ACC112 (cell line): ENCODE results near the gene DPRX.

ENCODE experiments used
- H2AFZ ChIP-seq: fragments of 200-600 bp; sonication (generic); one replicate; pipeline ENCODE4 v1.6.0; 2017; ENCODE audit warnings: antibody characterized with exemption, low read length; ENCODE audit not compliant: unreplicated experiment
- H3K27ac ChIP-seq: fragments of 200-600 bp; sonication (generic); 2 replicates; pipeline ENCODE4 v1.5.1; 2014; ENCODE audit warnings: low read depth, mild to moderate bottlenecking, antibody characterized with exemption, low read length, moderate library complexity
- H3K27me3 ChIP-seq: fragments of 200-600 bp; sonication (generic); 2 replicates; pipeline ENCODE4 v1.6.1; 2014; ENCODE audit warnings: mild to moderate bottlenecking, antibody characterized with exemption, low read length, moderate library complexity, mixed read lengths; ENCODE audit not compliant: insufficient read depth
- H3K36me3 ChIP-seq: fragments of 200-600 bp; sonication (generic); 2 replicates; pipeline ENCODE4 v1.6.1; 2016; ENCODE audit warnings: mild to moderate bottlenecking, antibody characterized with exemption, low read length, moderate library complexity, mixed read lengths; ENCODE audit not compliant: insufficient read depth
- H3K4me1 ChIP-seq: fragments of 200-600 bp; sonication (generic); one replicate; pipeline ENCODE4 v1.6.1; 2016; ENCODE audit warnings: low read length, mixed read lengths; ENCODE audit not compliant: insufficient read depth, unreplicated experiment, control insufficient read depth
- H3K4me3 ChIP-seq: fragments of 200-600 bp; sonication (generic); 2 replicates; pipeline ENCODE4 v1.5.1; 2014; ENCODE audit warnings: mild to moderate bottlenecking, low read depth, low read length
- H3K79me2 ChIP-seq: fragments of 200-600 bp; sonication (generic); one replicate; pipeline ENCODE4 v1.6.0; 2016; ENCODE audit warnings: low read length; ENCODE audit not compliant: control insufficient read depth, unreplicated experiment, insufficient read depth

Gene DPRX

GRCh38 chr19:53612762-53613526 lies 18.9 kb upstream of the DPRX start:
- no peaks in the 10 kb centered on the region for H3K27me3 ChIP-seq
- H3K4me1 ChIP-seq, result no peaks in the 10 kb centered on the region
- H2AFZ ChIP-seq, result no peak overlapping the region
- no peak overlapping the region for H3K27ac ChIP-seq
- H3K36me3 ChIP-seq, result no peaks in the 10 kb centered on the region
- no peaks in the 10 kb centered on the region for H3K79me2 ChIP-seq
- H3K4me3 ChIP-seq, result no peak overlapping the region

GRCh38 chr19:53621885-53622740 lies 9.7 kb upstream of the DPRX start:
- Histone ChIP-seq H3K36me3 (no peaks in the 10 kb centered on the region), H2AFZ (no peak overlapping the region), H3K27me3 (no peaks in the 10 kb centered on the region), H3K4me3 (no peak overlapping the region), H3K79me2 (no peaks in the 10 kb centered on the region), H3K4me1 (no peaks in the 10 kb centered on the region), H3K27ac (no peak overlapping the region)

- Histone ChIP-seq H3K27me3 (no peaks in the 10 kb centered on the region), H3K79me2 (no peaks in the 10 kb centered on the region), H3K4me3 (no peak overlapping the region), H3K4me1 (no peaks in the 10 kb centered on the region), H2AFZ (no peak overlapping the region), H3K27ac (no peak overlapping the region), H3K36me3 (no peaks in the 10 kb centered on the region)
Measured at GRCh38 chr19:53624771-53625545, 6.8 kb upstream of the DPRX start.

GRCh38 chr19:53626486-53626885 lies 5.3 kb upstream of the DPRX start:
- Histone ChIP-seq H3K36me3 (no peaks in the 10 kb centered on the region), H3K27ac (no peak overlapping the region), H3K4me3 (no peak overlapping the region), H2AFZ (no peak overlapping the region), H3K4me1 (no peaks in the 10 kb centered on the region), H3K79me2 (no peaks in the 10 kb centered on the region), H3K27me3 (no peaks in the 10 kb centered on the region)

GRCh38 chr19:53626976-53627375 lies 4.8 kb upstream of the DPRX start:
- no peaks in the 10 kb centered on the region for H3K27me3 ChIP-seq
- H2AFZ ChIP-seq, result no peak overlapping the region
- H3K4me1 ChIP-seq, result no peaks in the 10 kb centered on the region
- H3K27ac ChIP-seq, result no peak overlapping the region
- no peaks in the 10 kb centered on the region for H3K36me3 ChIP-seq
- H3K4me3 ChIP-seq, result no peak overlapping the region
- no peaks in the 10 kb centered on the region for H3K79me2 ChIP-seq

GRCh38 chr19:53634768-53635167 lies 3.0 kb downstream of the DPRX start:
- Histone ChIP-seq H3K4me1 (no peaks in the 10 kb centered on the region), H3K36me3 (no peaks in the 10 kb centered on the region), H3K4me3 (no peak overlapping the region), H2AFZ (no peak overlapping the region), H3K27me3 (no peaks in the 10 kb centered on the region), H3K27ac (no peak overlapping the region), H3K79me2 (no peaks in the 10 kb centered on the region)

- Histone ChIP-seq H3K27me3 (no peaks in the 10 kb centered on the region), H3K4me1 (no peaks in the 10 kb centered on the region), H3K4me3 (no peak overlapping the region), H3K36me3 (no peaks in the 10 kb centered on the region), H3K79me2 (no peaks in the 10 kb centered on the region), H3K27ac (no peak overlapping the region), H2AFZ (no peak overlapping the region)
Measured at GRCh38 chr19:53639471-53639870, 7.7 kb downstream of the DPRX start.

- H2AFZ ChIP-seq, result no peak overlapping the region
- no peak overlapping the region for H3K27ac ChIP-seq
- no peak overlapping the region for H3K4me3 ChIP-seq
Measured at GRCh38 chr19:53642381-53643099, 10.7 kb downstream of the DPRX start.

GRCh38 chr19:53644061-53644816 lies 12.4 kb downstream of the DPRX start:
- Histone ChIP-seq H3K79me2 (no peaks in the 10 kb centered on the region), H3K27me3 (no peaks in the 10 kb centered on the region), H3K4me1 (no peaks in the 10 kb centered on the region), H2AFZ (no peak overlapping the region), H3K27ac (no peak overlapping the region), H3K36me3 (no peaks in the 10 kb centered on the region), H3K4me3 (no peak overlapping the region)

More at GRCh38 chr19:53642381-53643099, 10.7 kb downstream of the DPRX start:
- H3K79me2 ChIP-seq, result no peaks in the 10 kb centered on the region
- no peaks in the 10 kb centered on the region for H3K4me1 ChIP-seq
- no peaks in the 10 kb centered on the region for H3K36me3 ChIP-seq
- H3K27me3 ChIP-seq, result no peaks in the 10 kb centered on the region
